ENCODE results near the gene DDX10.

Gene DDX10

DNA sequence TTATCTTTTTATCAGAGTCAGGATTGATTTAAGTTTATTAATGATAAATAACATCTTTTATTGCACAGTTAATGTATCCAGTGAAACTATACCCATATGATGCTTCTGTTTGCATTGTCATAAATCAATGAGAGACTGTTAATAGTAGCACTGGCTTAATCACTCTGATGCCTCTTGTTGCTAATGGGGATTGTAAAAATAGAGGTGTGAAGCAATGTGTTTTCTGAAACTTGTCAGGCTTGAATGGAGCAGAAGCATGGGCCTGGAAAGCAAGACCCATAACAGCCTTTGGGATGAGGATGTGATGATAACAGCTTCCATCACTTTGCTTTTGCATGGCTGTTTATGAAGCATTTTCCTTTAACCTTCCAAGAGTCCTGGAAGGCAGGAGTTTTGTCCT, 319.7 kb downstream of the DDX10 start:
- DNase-seq (ENCODE audit: low spot score) = no peak

DNA sequence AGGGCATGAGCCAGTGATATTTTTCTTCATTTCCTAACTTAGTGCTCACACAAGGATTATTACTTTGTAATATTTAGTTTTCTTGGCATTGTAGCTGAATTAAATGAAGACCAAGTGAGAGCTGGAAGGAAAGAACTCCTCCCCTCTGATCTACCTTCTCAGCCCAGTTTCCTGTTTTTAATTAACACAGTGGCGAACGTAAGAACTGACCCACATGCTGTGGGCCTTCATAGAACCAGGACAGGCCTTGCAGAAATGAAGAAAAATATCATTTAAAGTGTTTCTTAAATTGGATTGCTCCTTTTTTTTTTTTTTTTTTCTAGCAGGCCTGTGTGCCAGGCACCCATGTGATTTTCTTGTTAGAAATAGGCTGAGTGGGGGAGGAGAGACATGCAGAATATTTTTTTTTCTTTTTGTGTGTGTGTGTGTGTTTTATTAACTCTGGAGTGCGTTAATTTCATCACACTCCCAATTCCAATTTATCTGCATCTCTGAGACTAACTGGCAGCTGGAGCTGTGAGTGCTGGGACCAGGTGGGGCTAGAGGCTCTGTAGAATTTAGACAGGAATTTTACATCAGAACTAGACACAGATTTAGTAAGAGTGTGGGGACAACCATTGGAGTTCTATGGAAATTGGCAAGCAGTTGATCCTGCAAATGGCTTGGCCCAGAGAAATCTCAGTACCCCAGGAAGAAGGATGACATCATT, 320.5 kb downstream of the DDX10 start:
- no peak for DNase-seq (ENCODE audit: low spot score)

- no peak for DNase-seq (ENCODE audit: low spot score)
These were observed 321.0 kb downstream of the DDX10 start for GRCh38 chr11:108985945-108986279.
